ENCODE results near the gene PIGA.
A peak's percentile ranks its signal among the peaks of the same experiment; 100 is the strongest.
"Not testable (repeated sequence)": the region's sequence is repeated elsewhere in the genome, so short reads cannot be mapped to it uniquely, and the experiment has no call there.

Gene PIGA

DNA sequence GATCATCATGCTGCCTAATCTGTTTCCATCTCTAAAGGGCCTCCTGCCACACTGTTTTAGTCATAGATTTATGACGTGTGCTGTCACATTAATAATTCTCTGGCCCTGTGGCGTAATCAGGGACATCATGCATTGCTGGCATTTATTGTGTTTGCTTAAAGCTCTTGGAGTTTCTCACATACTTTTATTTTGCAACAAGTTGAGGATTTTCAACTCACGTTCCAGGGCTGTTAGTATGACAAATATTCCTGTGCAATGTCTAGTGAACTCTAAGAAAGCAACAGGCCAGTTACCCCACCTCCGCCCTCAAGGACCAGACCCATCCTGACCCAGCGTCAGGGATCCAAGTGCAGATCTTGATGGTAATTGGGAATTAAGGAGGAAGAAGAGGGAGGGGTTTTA lies 7.8 kb upstream of the PIGA start:
- H3K4me1 Mint-ChIP-seq (ENCODE audit: low read depth): no peaks in the 10 kb centered on the region
- H3K36me3 Mint-ChIP-seq (ENCODE audit: low read depth): no peaks in the 10 kb centered on the region
- H3K27ac Mint-ChIP-seq: no peak overlapping the region
- peaks cover 25% of the 10 kb centered on the region for H3K27me3 Mint-ChIP-seq (ENCODE audit: low read depth)
- H3K9me3 Mint-ChIP-seq: no peaks in the 10 kb centered on the region
- no peak overlapping the region for H3K4me3 Mint-ChIP-seq

DNA sequence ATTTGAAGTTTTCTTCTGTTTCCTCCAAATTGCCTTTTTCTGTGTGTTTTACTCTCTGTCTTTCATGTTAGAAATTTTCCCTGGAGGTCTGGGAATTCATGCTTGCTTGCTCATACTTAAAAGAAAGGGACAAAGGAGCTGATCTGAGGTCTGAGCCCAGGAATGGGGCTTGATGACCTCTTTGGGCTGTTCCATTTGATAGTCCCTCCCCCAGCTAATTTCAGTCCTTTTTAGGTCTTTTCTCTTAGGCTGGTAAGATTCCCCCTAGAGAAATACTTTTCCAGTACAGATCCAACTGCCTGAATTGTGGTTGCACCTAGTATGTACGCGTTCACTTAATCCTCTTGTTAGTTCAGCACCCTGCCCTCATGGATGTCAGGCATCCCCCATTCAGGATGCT lies 5.5 kb upstream of the PIGA start:
- Mint-ChIP-seq H3K4me3 (no peak overlapping the region), H3K27ac (no peak overlapping the region), H3K27me3 (ENCODE audit: low read depth) (peaks cover 36% of the 10 kb centered on the region), H3K36me3 (ENCODE audit: low read depth) (no peaks in the 10 kb centered on the region), H3K9me3 (no peaks in the 10 kb centered on the region), H3K4me1 (ENCODE audit: low read depth) (peaks cover 6% of the 10 kb centered on the region)

DNA sequence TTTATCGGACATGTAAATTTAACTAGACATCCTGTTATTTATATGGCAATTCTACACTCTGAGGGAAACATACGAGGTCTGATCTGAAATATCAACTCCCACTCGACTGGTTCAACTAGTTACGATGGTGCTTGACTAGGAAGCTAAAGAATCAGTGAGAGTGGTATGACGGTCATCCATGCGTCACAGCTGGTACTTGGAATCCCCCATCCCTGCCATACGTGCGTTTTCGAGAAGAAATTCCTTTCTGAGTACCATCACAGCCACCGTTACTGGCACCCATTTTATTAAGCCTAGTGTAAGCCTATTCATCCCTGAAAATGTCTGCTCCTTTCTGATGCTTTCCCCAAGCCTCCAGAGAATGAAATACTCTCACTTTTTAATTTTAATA lies 695 bp upstream of the PIGA start:
- peaks cover 9% of the 10 kb centered on the region for H3K4me1 Mint-ChIP-seq (ENCODE audit: low read depth)
- peaks cover 29% of the 10 kb centered on the region for H3K27me3 Mint-ChIP-seq (ENCODE audit: low read depth)
- H3K27ac Mint-ChIP-seq: peak overlapping the region; percentile 93
- peaks cover 3% of the 10 kb centered on the region for H3K36me3 Mint-ChIP-seq (ENCODE audit: low read depth)
- H3K9me3 Mint-ChIP-seq: no peaks in the 10 kb centered on the region
- H3K4me3 Mint-ChIP-seq: peak overlapping the region; percentile 87

DNA sequence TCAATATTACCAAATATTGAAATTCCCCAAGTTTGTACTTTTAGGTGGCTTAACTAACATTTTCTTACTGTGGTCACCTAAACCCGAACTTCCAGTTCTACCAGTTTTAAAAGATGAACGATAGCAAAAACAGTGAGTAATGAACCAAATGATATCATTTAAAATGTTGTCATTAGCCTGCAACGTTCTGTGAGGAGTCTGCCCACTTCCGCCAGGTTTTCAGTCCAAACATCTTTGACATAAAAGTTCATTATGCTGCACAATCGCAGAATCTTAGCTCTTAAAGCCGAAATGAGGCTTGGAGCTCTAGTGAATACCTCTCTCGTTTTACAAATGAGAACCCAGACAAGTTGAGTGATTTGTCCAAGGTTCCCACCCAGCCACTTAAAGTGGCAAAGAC lies 762 bp downstream of the PIGA start:
- Mint-ChIP-seq H3K27me3 (ENCODE audit: low read depth) (peaks cover 19% of the 10 kb centered on the region), H3K4me3 (peak overlapping the region; percentile 87), H3K36me3 (ENCODE audit: low read depth) (peaks cover 3% of the 10 kb centered on the region), H3K4me1 (ENCODE audit: low read depth) (peaks cover 9% of the 10 kb centered on the region), H3K9me3 (no peaks in the 10 kb centered on the region), H3K27ac (peak overlapping the region; percentile 93)

- Mint-ChIP-seq H3K4me1 (ENCODE audit: low read depth) (no peaks in the 10 kb centered on the region), H3K4me3 (no peak overlapping the region), H3K27ac (no peak overlapping the region), H3K36me3 (ENCODE audit: low read depth) (peaks cover 6% of the 10 kb centered on the region), H3K9me3 (no peaks in the 10 kb centered on the region), H3K27me3 (ENCODE audit: low read depth) (no peaks in the 10 kb centered on the region)
Measured at GRCh38 chrX:15328821-15329220, 6.5 kb downstream of the PIGA start.

GRCh38 chrX:15328131-15328530 lies 7.2 kb downstream of the PIGA start:
- no peak overlapping the region for H3K4me3 Mint-ChIP-seq
- no peaks in the 10 kb centered on the region for H3K27me3 Mint-ChIP-seq (ENCODE audit: low read depth)
- peaks cover 6% of the 10 kb centered on the region for H3K36me3 Mint-ChIP-seq (ENCODE audit: low read depth)
- no peaks in the 10 kb centered on the region for H3K4me1 Mint-ChIP-seq (ENCODE audit: low read depth)
- H3K9me3 Mint-ChIP-seq: no peaks in the 10 kb centered on the region
- no peak overlapping the region for H3K27ac Mint-ChIP-seq

DNA sequence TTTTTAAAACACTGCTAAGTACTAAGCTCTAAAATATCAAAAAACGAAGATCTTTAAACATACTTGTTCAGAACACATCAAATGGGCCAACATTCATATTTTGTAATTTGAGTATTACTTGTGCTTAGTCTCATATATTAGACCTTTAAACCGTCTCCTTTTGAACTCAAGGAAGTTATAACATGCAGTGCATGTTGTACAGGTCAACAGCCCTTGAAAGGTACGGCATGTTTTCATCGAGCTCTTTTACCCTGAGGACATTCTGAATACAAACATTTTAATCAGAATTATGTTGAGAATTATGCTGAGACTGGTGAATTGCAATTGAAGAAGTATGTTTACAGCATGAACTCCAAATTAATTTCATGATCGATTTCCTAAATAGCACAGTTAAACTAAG lies 12.9 kb downstream of the PIGA start:
- Mint-ChIP-seq H3K27ac (no peak overlapping the region), H3K4me3 (no peak overlapping the region), H3K9me3 (no peaks in the 10 kb centered on the region), H3K4me1 (ENCODE audit: low read depth) (no peaks in the 10 kb centered on the region), H3K27me3 (ENCODE audit: low read depth) (no peaks in the 10 kb centered on the region), H3K36me3 (ENCODE audit: low read depth) (peaks cover 11% of the 10 kb centered on the region)

GRCh38 chrX:15322072-15322471 lies 13.3 kb downstream of the PIGA start:
- Mint-ChIP-seq H3K36me3 (ENCODE audit: low read depth) (peaks cover 11% of the 10 kb centered on the region), H3K4me1 (ENCODE audit: low read depth) (no peaks in the 10 kb centered on the region), H3K4me3 (no peak overlapping the region), H3K9me3 (no peaks in the 10 kb centered on the region), H3K27me3 (ENCODE audit: low read depth) (no peaks in the 10 kb centered on the region), H3K27ac (no peak overlapping the region)

- H3K27ac Mint-ChIP-seq: no peak overlapping the region
- no peaks in the 10 kb centered on the region for H3K9me3 Mint-ChIP-seq
- H3K36me3 Mint-ChIP-seq (ENCODE audit: low read depth): peaks cover 11% of the 10 kb centered on the region
- H3K27me3 Mint-ChIP-seq (ENCODE audit: low read depth): no peaks in the 10 kb centered on the region
- H3K4me3 Mint-ChIP-seq: no peak overlapping the region
- H3K4me1 Mint-ChIP-seq (ENCODE audit: low read depth): no peaks in the 10 kb centered on the region
Measured at GRCh38 chrX:15321447-15321846, 13.9 kb downstream of the PIGA start.

GRCh38 chrX:15320297-15320696 lies 15.0 kb downstream of the PIGA start:
- Mint-ChIP-seq H3K4me1 (ENCODE audit: low read depth) (no peaks in the 10 kb centered on the region), H3K9me3 (no peaks in the 10 kb centered on the region), H3K36me3 (ENCODE audit: low read depth) (peaks cover 11% of the 10 kb centered on the region), H3K4me3 (no peak overlapping the region), H3K27ac (no peak overlapping the region), H3K27me3 (ENCODE audit: low read depth) (no peaks in the 10 kb centered on the region)

DNA sequence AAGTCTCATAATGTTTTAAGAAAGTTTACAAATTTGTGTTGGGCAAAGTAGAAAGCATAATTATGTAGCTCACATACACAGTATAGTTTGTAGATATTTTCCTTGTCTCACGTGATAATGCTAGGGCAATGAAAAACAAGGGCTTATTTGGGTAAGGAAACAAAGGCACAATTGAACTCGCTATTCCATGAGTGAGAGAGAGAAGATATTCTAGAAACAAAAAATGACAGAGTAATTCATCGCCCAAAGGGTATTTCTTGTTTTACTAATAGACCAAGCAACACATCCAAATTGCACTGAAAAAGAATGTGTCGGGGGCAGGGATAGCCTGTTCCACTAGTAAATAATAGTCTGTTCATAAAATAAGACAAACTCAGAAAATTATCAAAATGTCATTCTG lies 16.2 kb downstream of the PIGA start:
- no peaks in the 10 kb centered on the region for H3K9me3 Mint-ChIP-seq
- H3K27ac Mint-ChIP-seq: no peak overlapping the region
- H3K4me3 Mint-ChIP-seq: no peak overlapping the region
- no peaks in the 10 kb centered on the region for H3K27me3 Mint-ChIP-seq (ENCODE audit: low read depth)
- no peaks in the 10 kb centered on the region for H3K4me1 Mint-ChIP-seq (ENCODE audit: low read depth)
- peaks cover 7% of the 10 kb centered on the region for H3K36me3 Mint-ChIP-seq (ENCODE audit: low read depth)

DNA sequence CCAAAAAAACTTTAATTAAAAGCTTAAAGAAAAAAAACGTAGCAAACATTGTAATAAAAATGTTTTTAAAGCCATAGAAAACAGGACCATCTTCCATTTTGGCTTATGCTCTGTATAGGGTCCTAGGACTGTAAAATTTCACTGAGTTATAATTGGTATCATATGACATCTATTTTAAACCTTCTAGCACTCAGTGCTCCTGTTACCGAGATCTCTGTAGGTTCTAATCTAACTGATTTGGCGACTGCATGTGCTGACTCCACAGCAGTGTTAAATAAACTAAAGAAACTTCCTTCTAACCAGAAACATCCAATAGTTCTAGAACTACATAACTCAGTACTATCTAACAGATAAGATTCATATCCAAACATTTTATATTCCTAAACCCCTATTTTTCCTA lies 19.8 kb downstream of the PIGA start, which contains the start of gene ASB11:
Gene ASB11, minus strand, starts transcription at position 132 of the 400 bp plus-strand sequence. Its CDS starts 35 bp downstream, at position 97.
- H3K4me1 Mint-ChIP-seq (ENCODE audit: low read depth): no peaks in the 10 kb centered on the region
- H3K27ac Mint-ChIP-seq: no peak within 1 kb of the TSS
- H3K36me3 Mint-ChIP-seq (ENCODE audit: low read depth): peaks cover 7% of the 10 kb centered on the region
- no peak within 1 kb of the TSS for H3K4me3 Mint-ChIP-seq
- no peaks in the 10 kb centered on the region for H3K9me3 Mint-ChIP-seq
- H3K27me3 Mint-ChIP-seq (ENCODE audit: low read depth): no peaks in the 10 kb centered on the region

- peaks cover 4% of the 10 kb centered on the region for H3K36me3 Mint-ChIP-seq (ENCODE audit: low read depth)
Measured at GRCh38 chrX:15314472-15314871, 20.9 kb downstream of the PIGA start.

DNA sequence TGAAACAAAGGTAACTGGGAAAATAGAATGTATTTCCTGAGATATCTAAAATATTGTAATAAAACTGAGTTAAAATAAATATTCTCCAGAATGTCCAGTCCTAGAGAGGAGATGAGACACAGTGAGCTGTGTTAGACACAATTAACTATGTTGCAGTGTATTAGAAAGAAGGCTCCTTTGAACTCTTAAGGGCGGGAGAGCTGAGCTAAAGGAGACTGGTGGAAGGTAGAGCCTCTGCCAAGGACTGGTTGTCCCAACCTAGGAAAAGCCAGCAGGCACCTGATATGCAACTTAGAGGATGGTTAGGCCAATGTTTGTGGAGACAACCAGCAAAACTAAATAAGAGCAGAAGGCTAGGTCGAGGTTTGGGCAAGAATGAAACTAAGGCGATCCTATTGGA lies 24.2 kb downstream of the PIGA start:
- Mint-ChIP-seq H3K4me1 (ENCODE audit: low read depth) (no peaks in the 10 kb centered on the region), H3K4me3 (no peak overlapping the region), H3K36me3 (ENCODE audit: low read depth) (no peaks in the 10 kb centered on the region), H3K9me3 (no peaks in the 10 kb centered on the region), H3K27ac (no peak overlapping the region), H3K27me3 (ENCODE audit: low read depth) (no peaks in the 10 kb centered on the region)

More at GRCh38 chrX:15314472-15314871, 20.9 kb downstream of the PIGA start:
- Mint-ChIP-seq H3K4me3 (no peak overlapping the region), H3K27me3 (ENCODE audit: low read depth) (no peaks in the 10 kb centered on the region), H3K27ac (no peak overlapping the region), H3K9me3 (no peaks in the 10 kb centered on the region), H3K4me1 (ENCODE audit: low read depth) (no peaks in the 10 kb centered on the region)

- Mint-ChIP-seq H3K4me3 (no peak overlapping the region), H3K27ac (no peak overlapping the region), H3K9me3 (no peaks in the 10 kb centered on the region), H3K4me1 (ENCODE audit: low read depth) (no peaks in the 10 kb centered on the region), H3K36me3 (ENCODE audit: low read depth) (no peaks in the 10 kb centered on the region), H3K27me3 (ENCODE audit: low read depth) (no peaks in the 10 kb centered on the region)
Measured at GRCh38 chrX:15310117-15310516, 25.2 kb downstream of the PIGA start.

DNA sequence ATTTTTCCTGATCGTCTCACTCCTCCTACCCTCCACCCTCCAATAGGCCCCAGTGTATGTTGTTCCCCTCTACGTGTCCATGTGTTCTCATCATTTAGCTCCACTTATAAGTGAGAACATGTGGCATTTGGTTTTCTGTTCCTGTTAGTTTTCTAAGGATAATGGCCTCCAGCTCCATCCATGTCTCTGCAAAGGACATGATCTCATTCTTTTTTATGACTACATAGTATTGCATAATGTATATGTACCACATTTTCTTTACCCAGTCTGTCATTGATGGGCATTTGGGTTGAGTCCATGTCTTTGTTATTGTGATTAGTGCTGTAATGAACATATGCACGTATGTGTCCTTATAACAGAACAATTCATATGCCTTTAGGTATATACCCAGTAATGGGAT lies 29.4 kb downstream of the PIGA start:
- not testable (repeated sequence) for H3K4me3 Mint-ChIP-seq; H3K27me3 Mint-ChIP-seq (ENCODE audit: low read depth); H3K9me3 Mint-ChIP-seq; H3K36me3 Mint-ChIP-seq (ENCODE audit: low read depth); H3K4me1 Mint-ChIP-seq (ENCODE audit: low read depth); H3K27ac Mint-ChIP-seq
